ENCODE measurements around the gene GRAMD2A.

The GRAMD2A gene

DNA sequence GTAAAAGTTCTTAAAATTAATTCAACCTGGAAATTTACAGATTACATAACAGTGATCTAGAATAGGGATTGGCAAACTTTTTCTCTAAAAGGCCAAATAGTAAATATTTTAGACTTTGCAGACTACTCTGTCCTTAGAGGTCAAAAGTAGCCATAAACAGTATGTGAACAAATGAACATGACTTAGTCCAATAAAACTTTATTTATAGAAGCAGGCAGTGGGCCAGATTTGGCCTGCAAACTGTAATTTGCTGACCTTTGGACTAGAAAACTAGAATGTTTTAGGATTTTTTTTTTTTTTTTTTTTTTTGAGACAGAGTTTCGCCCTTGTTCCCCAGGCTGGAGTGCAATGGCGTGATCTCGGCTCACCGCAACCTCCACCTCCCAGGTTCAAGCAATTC lies 67.3 kb downstream of the GRAMD2A start:
- no peak for DNase-seq

DNA sequence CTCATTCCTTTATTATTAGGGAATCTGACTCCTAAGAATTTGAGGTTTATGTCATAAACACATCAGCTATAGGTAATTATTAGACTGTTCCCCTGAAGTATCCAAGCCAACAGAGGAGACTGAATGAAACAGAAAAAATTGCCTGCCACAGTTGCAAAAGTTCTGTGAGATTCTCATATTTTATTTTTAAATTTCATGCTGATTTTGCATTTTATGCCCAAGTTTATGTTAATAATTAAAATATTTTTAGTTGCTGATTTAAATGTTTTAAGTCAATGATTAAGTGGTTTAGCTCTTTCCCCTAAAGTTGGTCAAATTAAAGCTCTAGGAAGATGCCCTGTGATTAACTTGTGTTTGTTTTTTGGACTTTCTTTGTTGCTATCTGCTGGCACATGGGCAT lies 69.2 kb downstream of the GRAMD2A start:
- no peak for DNase-seq

DNA sequence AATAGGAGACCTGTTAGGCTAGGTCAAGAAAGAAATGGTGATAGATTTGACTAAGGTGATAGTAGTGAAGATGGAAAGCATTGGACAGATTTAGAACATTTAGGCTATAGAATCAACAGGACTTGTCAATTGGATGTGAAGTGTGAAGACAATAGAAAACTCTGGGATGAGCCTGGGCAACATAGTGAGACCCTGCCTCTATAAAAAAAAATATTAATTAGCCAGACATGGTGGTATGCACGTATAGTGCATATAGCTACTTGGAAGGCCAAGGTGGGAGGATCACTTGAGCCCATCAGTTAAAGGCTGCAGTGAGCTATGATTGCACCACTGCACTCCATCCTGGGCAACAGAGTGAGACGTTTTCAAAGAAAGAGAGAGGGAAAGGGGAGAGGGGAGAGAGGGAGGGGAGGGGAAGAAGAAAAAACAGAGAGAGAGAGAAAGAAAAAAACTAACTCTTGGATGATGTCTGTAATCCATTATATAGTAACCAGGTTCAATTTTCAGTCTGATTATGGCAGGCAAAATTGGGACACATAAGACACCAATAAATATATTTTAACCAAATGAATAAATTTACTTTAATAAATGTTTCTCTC lies 69.8 kb downstream of the GRAMD2A start:
- no peak for DNase-seq

DNA sequence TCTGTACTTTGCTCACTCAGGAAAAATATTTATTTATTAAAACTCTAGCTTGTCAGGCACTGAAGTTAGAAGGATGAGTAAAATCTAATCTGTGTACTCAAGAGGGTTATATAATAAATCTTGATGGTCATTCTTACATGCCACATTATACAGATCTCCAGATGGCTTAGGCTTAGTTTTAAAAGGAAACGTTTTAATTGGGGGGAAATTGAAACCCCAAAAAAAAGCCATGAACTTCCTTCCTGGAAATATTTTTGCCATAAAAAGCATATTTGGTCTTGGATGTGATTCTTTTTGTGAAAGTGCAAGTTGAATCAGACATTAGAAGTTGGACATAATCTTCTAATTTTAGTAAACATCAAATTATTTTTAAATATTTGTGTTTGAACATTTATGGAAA lies 73.4 kb downstream of the GRAMD2A start:
- DNase-seq: no peak

DNA sequence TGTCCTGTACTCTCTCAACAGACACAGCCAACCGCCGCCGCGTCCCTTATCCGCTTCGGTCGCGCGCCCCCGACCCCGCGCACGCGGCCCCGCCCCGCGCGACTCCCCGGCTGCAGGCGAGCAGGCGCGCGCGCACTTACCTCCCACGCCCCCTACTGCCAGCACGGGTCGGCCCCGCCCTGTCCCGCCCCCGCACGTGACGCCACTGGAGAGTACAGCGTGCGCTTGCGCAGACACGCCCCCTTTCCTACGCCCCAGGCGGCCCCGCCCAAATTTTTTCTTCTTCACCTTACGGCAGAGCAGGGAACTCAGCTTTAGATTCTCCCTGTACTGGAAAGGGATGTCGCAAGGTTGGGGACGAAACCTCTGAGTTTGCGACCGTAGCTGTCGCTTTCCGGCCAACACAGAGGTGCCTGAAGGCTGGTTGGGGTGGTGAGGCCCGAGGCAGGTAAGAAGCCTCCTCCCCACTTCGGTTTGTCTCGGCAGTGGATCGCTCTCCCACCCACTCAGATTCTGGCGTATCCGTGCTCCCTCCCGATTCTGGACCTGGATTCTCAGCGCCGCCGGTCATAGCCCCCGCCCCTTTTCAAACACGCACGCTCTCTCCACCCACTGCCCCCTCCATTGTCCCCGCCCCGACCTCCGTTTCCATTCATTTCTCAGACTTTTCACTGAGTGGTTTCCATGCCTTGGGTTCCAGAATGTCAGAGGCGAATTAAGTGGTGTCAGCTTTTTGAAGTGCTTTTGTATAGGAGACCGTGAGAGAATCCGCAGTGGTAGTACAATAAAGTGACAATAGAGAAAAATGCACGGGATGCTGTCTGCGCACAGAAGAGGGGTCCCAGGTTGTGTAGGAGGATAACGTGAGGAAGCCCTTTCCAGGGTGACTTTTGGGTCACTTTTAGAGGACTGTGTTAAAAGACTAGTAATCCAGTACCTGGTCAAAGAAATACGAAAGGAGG lies 79.3 kb downstream of the GRAMD2A start, which contains the start of the genes MYO9A and SENP8:
Gene MYO9A, minus strand, starts transcription at position 134 of the 962 bp plus-strand sequence. CDS start 71,587 bp downstream, outside the sequence.
Gene SENP8, plus strand, starts transcription at position 387 of the 962 bp plus-strand sequence. CDS start 21,221 bp downstream, outside the sequence.
- DNase-seq: peak; percentile 98

DNA sequence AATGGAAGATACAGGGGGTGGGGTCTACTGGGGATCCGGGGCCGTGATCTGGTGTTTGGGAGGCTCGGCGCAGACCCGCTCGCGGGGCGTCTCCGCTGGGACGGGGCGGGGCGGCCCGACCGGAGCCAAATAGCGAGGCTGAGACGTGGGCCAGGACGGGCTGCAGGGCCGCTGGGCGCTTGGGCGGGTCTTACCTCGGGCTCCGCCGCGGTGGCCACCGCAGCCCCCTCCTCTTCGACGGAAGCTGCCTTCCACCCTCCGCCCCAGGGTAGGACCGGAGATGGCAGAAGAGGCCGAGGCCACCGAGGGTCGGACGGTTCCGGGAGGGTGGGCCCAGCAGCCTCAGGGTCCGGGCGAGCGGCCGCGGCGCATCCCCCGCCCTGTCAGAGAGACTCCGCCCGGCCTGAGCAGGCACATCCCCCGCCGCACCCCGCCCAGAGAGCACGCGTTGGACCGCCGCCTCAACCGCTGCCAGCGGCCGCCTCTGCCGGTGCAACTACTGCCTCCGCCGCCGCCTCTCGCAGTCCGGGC lies 80.0 kb downstream of the GRAMD2A start:
- peak; percentile 71 to 90 for DNase-seq

DNA sequence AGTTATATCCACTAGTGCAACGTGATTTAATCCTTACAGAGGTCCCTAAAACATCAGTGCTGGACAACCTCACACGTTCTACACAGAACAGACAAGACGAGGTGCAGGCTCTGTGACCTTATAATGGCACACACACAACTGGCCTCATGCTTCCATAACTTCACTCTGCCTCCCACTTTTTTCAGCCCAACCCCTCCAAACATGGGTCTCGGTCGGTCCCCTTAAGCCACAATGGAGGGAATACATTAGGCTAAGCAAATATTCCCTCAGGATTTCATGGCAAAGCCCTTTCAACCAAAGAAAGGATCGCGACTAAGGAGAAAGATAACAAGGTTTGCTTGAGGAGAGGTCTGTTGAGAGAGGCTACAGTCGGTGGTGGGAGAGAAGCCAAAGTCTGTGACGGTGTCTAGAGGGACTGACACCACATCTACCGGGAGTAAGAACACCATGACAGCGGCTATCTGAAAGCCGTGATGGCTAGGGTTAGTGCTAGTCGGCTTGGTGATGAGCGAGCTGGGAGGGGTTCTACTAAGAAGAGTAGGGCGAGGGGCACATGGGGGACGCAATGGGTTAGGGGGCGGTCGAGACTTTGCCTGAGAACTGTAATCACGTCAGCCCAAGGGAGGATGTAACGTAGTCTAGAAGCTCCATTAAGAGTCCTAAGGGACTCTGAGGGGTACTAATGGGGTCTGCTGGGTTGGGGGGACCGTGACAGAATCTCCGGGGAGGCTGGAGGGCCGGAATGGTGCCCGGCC lies 80.7 kb downstream of the GRAMD2A start:
- DNase-seq: peak in 1 of 2 experiments; percentile 63

DNA sequence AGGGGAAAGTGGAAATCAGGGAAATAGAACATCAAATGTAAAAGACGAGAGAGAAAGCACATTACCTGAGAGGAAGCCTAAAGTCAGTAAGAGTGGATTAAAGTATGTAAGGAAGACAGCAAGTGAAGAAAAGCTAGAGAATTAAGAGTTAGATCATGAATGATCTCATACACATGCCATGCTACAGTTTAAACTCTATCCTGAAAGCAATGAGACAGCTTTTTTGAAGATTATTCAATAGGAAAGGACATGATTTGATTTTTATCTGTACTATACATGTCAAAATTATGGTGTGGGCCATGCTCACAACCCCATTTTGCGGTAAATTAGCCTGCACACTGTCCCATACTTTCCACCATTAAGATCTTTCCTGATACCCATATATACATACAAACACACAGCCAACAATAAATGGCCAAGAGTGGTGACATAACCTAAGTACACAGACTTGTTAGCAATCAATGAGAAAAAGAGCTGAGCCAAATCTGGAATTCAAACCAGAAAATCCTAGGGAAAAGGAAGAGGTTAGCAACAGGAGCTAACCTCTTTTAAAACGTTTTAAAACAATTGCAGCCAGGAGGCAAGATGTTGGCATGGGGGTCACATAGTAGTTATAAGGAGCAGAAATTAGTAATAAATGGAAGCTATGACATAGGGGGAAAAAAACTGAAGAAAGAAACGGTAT lies 84.1 kb downstream of the GRAMD2A start:
- no peak for DNase-seq

DNA sequence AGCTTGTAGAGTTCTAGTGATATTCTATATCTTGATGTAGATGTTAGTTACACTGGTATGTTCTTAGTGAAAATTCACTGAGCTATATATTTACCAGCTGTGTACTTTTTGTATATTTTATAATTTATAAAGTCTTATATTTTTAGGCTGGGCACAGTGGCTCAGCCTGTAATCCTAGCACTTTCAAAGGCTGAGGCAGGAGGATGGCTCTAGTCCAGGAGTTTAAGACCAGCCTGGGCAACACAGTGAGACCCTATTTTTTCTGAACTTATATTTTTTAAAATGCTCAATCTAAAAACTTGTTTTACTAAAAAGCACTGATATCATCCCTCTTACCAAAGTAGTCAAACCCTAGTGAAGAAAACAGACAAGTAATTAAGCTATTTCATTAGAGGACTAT lies 84.8 kb downstream of the GRAMD2A start:
- DNase-seq: no peak

DNA sequence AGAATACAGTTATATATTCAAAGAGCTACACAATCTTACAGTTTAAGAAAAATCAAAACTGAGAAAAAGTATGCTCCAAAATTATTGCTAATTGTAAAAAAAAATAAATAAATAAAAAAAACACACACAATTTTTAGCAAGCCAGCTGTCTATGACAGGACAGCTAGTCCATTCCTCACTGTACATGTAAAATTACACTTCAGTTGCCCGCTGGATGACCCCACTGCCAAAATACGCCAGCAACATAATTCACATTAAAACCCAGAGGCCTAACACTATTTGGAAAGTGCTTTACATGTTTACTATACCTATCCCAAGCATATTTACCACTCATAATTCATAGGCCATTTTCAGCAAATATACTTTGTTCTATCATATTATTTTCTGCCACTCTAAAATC lies 85.5 kb downstream of the GRAMD2A start:
- no peak for DNase-seq

DNA sequence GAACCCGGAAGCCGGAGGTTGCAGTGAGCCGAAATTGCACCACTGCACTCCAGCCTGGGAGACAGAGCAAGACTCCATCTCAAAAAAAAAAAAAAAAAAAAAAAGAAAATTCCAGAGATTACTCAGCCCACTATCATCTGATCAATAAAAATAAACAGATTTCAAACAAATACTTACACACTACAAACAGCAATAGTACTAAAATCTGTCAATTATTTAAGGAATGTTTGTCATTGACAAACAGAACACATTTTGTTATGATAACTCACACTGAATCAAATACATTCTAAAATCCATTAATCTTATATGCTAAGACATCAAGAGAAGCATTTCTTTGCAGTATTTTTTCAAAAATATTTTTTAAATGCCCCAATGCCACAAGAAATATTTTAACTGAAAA lies 87.2 kb downstream of the GRAMD2A start:
- DNase-seq: no peak
